ENCODE data around the gene RFPL3. TPM values are rescaled to one million over a fixed set of nuclear protein-coding genes. Genes with fewer than 3 reads are reported as not detected.

The RFPL3 gene
- total and polyA plus RNA-seq, 10 of the 15 experiments (the other 5 are each of a cell fraction or from before 2014, with no cell fraction given) = not detected

DNA sequence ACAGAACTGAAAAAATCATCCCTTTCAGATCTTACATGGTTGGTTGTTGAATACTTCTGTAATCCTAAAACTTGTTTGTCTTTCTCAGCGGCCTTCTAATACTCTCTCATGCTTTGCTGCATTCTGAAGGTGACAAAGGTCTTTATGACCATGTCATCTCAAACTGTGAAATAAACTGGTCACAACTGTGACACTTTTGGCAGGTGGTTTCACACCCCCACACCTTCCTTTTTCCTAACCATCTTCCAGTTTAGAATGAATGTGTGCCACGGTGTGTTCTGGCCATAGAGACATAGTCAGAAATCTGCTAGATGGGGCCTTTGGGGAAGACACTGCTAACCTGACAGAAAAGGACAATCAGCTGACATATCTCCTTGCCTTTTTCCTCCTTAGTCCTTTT, 14.7 kb upstream of the RFPL3 start (continued):
- TF ChIP-seq NR2F1 (conservative IDR thresholded peaks at IDR 0.05) = peak; percentile 46; the same call in 1 of the 2 replicates
- TF ChIP-seq, protein P1, sequence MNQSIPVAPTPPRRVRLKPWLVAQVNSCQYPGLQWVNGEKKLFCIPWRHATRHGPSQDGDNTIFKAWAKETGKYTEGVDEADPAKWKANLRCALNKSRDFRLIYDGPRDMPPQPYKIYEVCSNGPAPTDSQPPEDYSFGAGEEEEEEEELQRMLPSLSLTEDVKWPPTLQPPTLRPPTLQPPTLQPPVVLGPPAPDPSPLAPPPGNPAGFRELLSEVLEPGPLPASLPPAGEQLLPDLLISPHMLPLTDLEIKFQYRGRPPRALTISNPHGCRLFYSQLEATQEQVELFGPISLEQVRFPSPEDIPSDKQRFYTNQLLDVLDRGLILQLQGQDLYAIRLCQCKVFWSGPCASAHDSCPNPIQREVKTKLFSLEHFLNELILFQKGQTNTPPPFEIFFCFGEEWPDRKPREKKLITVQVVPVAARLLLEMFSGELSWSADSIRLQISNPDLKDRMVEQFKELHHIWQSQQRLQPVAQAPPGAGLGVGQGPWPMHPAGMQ (IDR thresholded peaks at IDR 0.05; ENCODE audit: borderline replicate concordance) = no peak

DNA sequence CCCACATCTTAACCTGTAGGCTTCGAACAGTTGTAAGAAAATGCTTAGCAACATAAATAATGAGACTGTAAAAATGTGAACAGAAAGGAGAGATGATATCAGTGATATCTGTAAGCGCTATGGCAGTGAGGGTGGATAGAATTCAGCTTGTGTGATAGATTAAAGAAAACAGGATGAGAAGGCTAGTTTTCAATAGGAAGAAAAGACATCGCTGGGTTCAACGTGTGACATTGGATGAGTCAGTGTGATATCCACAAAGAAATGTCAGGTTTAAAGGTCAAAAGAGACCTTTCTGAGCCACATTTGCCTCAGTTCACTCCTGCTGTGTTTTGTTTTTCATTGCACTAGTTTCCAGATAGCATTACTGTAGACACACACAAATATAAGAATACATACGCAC, 13.7 kb upstream of the RFPL3 start:
- no TSS peak for BruUV-seq (replicated peaks)
- no peak overlapping the region for H3K27ac ChIP-seq (ENCODE audit: control insufficient read depth, insufficient read depth)
- DNase-seq (ENCODE audit: low read depth, low spot score) = no peak
- H4K20me1 ChIP-seq (ENCODE audit: control insufficient read depth, insufficient read depth) = no peaks in the 10 kb centered on the region
- H2AFZ ChIP-seq (ENCODE audit: control insufficient read depth, low read depth, low read length) = no peak overlapping the region
- H3K4me2 ChIP-seq (ENCODE audit: control insufficient read depth, insufficient read depth) = no peak overlapping the region
- FAIRE-seq = no peak
- ATAC-seq = no peak
- CTCF ChIA-PET = no interaction called here
- H3K4me1 ChIP-seq (ENCODE audit: control insufficient read depth, insufficient read depth, low read length) = no peaks in the 10 kb centered on the region
- no peaks in the 10 kb centered on the region; a peak in 2 of 4 replicates for H3K27me3 ChIP-seq (replicated peaks in 1 of 2; ENCODE audit: control insufficient read depth in 2 of 2, insufficient read depth in 2 of 2, low read length in 1 of 2)
- peak; percentile 21; the same call in 1 of the 2 replicates for TF ChIP-seq NR2C1 (IDR thresholded peaks at IDR 0.05)
- TF ChIP-seq IKZF1 (conservative IDR thresholded peaks at IDR 0.05) = 0 out of 2 replicates have a peak, but pooled peaks have one; percentile 20
- TF ChIP-seq, protein P2, sequence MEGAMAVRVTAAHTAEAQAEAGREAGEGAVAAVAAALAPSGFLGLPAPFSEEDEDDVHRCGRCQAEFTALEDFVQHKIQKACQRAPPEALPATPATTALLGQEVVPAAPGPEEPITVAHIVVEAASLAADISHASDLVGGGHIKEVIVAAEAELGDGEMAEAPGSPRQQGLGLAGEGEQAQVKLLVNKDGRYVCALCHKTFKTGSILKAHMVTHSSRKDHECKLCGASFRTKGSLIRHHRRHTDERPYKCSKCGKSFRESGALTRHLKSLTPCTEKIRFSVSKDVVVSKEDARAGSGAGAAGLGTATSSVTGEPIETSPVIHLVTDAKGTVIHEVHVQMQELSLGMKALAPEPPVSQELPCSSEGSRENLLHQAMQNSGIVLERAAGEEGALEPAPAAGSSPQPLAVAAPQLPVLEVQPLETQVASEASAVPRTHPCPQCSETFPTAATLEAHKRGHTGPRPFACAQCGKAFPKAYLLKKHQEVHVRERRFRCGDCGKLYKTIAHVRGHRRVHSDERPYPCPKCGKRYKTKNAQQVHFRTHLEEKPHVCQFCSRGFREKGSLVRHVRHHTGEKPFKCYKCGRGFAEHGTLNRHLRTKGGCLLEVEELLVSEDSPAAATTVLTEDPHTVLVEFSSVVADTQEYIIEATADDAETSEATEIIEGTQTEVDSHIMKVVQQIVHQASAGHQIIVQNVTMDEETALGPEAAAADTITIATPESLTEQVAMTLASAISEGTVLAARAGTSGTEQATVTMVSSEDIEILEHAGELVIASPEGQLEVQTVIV (IDR thresholded peaks at IDR 0.05; ENCODE audit: borderline replicate concordance, partially characterized antibody) = no peak
- 30% methylated on average over 5 of the region's 5 CpGs for WGBS (ENCODE audit: insufficient coverage, insufficient replicate concordance, low lambda C conversion rate, missing lambda C conversion rate)
- intact Hi-C loops (cut with micrococcal nuclease; ENCODE audit: unreplicated experiment) = no loop called here
- RAD21 ChIA-PET (ENCODE audit: unreplicated experiment) = no interaction called here
- H3K4me3 ChIP-seq = no peak overlapping the region
- in situ Hi-C loops (cut with MboI) = no loop called here
- SMC1A ChIA-PET (ENCODE audit: uncharacterized antibody, unreplicated experiment) = interaction anchor here (0.9 to 1.0 kb wide), 3 partner anchors 35 to 110 kb away, joined by 3 to 4 read pairs (median 3); partner anchors contain the start of gene RTCB
- no peaks in the 10 kb centered on the region for H3K36me3 ChIP-seq (ENCODE audit: control insufficient read depth in 2 of 2, insufficient read depth in 2 of 2, low read length in 1 of 2)
- POLR2A ChIA-PET = no interaction called here
- no peaks in the 10 kb centered on the region for H3K79me2 ChIP-seq (ENCODE audit: control insufficient read depth, insufficient read depth, low read length)
- no peaks in the 10 kb centered on the region for H3K9me3 ChIP-seq (replicated peaks; ENCODE audit: control insufficient read depth, insufficient read depth, low read length)
- H3K9ac ChIP-seq (ENCODE audit: control insufficient read depth, insufficient read depth, low read length) = no peak overlapping the region

Data from GM12878 (cell line).